K562 (cell line): Measurements from ENCODE around the gene SPATA33. TPM values are rescaled to one million over a fixed set of nuclear protein-coding genes. Genes with fewer than 3 reads are reported as not detected.

ENCODE experiments used
- CHD4 ChIP-seq: fragments of 200-600 bp; sonication (generic); IDR thresholded peaks from 3 replicates; pipeline ENCODE4 v1.6.1; 2012; ENCODE audit warnings: low read depth, mild to moderate bottlenecking, mixed read lengths, low read length, inconsistent platforms; ENCODE audit not compliant: insufficient read depth, insufficient replicate concordance, poor library complexity, severe bottlenecking
- EGR1 ChIP-seq: fragments of 450-650 bp; conservative IDR thresholded peaks from 2 replicates; pipeline ENCODE4 v1.6.1; 2017; ENCODE audit warnings: mild to moderate bottlenecking
- HDAC1 ChIP-seq, 2 experiments: fragments of 450-650 bp; IDR thresholded peaks; 2 replicates each; pipeline ENCODE4 v1.6.1; 2016 to 2017; ENCODE audit warnings: inconsistent platforms in 1 of 2, mild to moderate bottlenecking in 1 of 2, moderate library complexity in 1 of 2
- HNRNPH1 ChIP-seq: fragments of 200-400 bp; formaldehyde crosslinking; optimal IDR thresholded peaks from 2 replicates; pipeline ENCODE3; 2017; ENCODE audit warnings: low read depth, mild to moderate bottlenecking, low read length, moderate library complexity
- MCM5 ChIP-seq: fragments of 450-650 bp; IDR thresholded peaks from 2 replicates; pipeline ENCODE4 v1.6.1; 2016; ENCODE audit warnings: low read depth
- MECOM ChIP-seq: fragments of 250-450 bp; sonication (Bioruptor Pico); IDR thresholded peaks from 2 replicates; pipeline ENCODE4 v1.8.0; 2022; ENCODE audit warnings: inconsistent platforms
- PRMT5 ChIP-seq: sonication (generic); formaldehyde crosslinking; IDR thresholded peaks from 2 replicates; pipeline ENCODE4 v1.5.0; 2020; ENCODE audit warnings: missing genetic modification reagents
- ZC3H11A ChIP-seq: IDR thresholded peaks from 2 replicates; pipeline ENCODE4 v1.6.1; 2012; ENCODE audit warnings: low read depth, low read length, improper control_type of control experiment
- ZNF174 ChIP-seq: fragments of 250-450 bp; sonication (Bioruptor Pico); IDR thresholded peaks from 2 replicates; pipeline ENCODE4 v1.4.0; 2020; ENCODE audit warnings: mild to moderate bottlenecking
- ZNF347 ChIP-seq: fragments of 450-650 bp; formaldehyde crosslinking; IDR thresholded peaks from 2 replicates; pipeline ENCODE4 v1.4.0; 2020; ENCODE audit warnings: low read depth, mild to moderate bottlenecking, moderate library complexity
- polyA plus RNA-seq, 8 experiments: library from polyadenylated mRNA; depleted of rRNA in 4 of 8; stranded (reverse) in 5 of 8; unstranded in 3 of 8; fragments of >200 nt; fragmentation: Nextera tagmentation in 2 of 8; fragmentation: Illumina TruSeq in 1 of 8; extraction: Ambion mirVana in 2 of 8; extraction: Trizol in 1 of 8; gene quantifications; 2 replicates each; pipeline versions ENCODE4 v1.2.1 to v1.2.3, GENCODE V29; 2011 to 2014; ENCODE audit warnings: inconsistent platforms in 1 of 8, missing spikeins in 1 of 8
- total RNA-seq, 7 experiments: library from RNA; depleted of rRNA in 6 of 7; stranded (reverse); fragments of >200 nt in 6 of 7; fragmentation: Illumina TruSeq in 2 of 7; extraction: Trizol in 2 of 7; gene quantifications; 2 replicates each; pipeline versions ENCODE4 v1.2.1 to v1.2.3, GENCODE V29; 2011 to 2021; ENCODE audit warnings: low replicate concordance in 1 of 7
- TF ChIP-seq, protein P1 (sequence below): fragments of 450-650 bp; formaldehyde crosslinking; IDR thresholded peaks from 2 replicates; pipeline ENCODE4 v1.4.0; 2022; ENCODE audit warnings: missing genetic modification characterization
- TF ChIP-seq, protein P2 (sequence below): fragments of 450-650 bp; IDR thresholded peaks from 2 replicates; pipeline ENCODE4 v1.6.1; 2016; ENCODE audit warnings: mild to moderate bottlenecking, moderate library complexity
- TF ChIP-seq, protein P3 (sequence below): IDR thresholded peaks from 2 replicates; pipeline ENCODE4 v1.6.1; 2011; ENCODE audit not compliant: insufficient read length; ENCODE audit errors: extremely low read depth

SPATA33 gene
- total and polyA plus RNA-seq, 9 of the 15 experiments (the other 6 are each of a cell fraction or from before 2014, with no cell fraction given): 4.0 to 20.0 (median 11.8) TPM

DNA sequence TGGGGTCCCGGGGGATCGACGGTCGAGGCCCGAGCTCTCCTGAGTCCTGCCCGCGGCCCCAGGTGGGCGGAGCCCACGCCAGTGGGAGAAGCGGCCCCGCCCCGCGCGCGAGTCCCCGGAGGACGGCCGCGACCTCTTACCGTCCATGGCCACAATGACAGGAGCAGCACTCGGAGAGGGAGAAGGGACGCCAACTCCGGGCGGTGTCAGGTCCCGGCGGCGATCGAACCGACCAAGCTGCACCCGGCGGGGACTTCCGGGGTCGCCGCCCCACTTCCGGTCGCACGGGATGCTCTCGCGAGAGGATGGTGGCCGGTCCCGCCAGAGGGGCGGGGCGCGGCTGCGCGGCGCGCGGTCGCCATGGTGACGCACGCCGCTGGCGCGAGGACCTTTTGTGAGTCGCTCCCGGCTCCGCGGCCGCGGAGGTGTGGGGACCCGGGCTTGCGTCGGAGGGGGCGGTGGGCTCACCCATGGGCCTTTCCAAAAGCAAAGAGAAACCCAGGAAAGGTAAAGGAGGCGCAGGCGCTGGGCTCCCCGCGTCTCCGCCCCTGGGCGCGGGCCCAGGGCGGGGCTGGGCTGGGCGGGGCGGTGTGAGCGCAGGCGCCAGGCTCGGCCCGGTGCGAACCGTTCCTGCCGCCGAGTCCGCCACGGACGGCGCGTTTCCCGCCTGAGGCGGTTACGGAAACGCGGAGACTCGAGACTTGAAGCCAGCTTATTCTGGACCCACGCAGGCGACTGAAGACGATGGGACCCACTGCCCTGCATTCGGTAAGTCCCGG is at the start of gene SPATA33, which contains the start of gene CHMP1A (continued):
- TF ChIP-seq, protein P1, sequence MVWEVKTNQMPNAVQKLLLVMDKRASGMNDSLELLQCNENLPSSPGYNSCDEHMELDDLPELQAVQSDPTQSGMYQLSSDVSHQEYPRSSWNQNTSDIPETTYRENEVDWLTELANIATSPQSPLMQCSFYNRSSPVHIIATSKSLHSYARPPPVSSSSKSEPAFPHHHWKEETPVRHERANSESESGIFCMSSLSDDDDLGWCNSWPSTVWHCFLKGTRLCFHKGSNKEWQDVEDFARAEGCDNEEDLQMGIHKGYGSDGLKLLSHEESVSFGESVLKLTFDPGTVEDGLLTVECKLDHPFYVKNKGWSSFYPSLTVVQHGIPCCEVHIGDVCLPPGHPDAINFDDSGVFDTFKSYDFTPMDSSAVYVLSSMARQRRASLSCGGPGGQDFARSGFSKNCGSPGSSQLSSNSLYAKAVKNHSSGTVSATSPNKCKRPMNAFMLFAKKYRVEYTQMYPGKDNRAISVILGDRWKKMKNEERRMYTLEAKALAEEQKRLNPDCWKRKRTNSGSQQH (CRISPR knock-in tag): 0 out of 2 replicates have a peak, but pooled peaks have one; percentile 40
- no peak for TF ChIP-seq ZNF174
- TF ChIP-seq HNRNPH1: no peak
- no peak for TF ChIP-seq CHD4
- TF ChIP-seq ZNF347: no peak
- TF ChIP-seq, protein P2, sequence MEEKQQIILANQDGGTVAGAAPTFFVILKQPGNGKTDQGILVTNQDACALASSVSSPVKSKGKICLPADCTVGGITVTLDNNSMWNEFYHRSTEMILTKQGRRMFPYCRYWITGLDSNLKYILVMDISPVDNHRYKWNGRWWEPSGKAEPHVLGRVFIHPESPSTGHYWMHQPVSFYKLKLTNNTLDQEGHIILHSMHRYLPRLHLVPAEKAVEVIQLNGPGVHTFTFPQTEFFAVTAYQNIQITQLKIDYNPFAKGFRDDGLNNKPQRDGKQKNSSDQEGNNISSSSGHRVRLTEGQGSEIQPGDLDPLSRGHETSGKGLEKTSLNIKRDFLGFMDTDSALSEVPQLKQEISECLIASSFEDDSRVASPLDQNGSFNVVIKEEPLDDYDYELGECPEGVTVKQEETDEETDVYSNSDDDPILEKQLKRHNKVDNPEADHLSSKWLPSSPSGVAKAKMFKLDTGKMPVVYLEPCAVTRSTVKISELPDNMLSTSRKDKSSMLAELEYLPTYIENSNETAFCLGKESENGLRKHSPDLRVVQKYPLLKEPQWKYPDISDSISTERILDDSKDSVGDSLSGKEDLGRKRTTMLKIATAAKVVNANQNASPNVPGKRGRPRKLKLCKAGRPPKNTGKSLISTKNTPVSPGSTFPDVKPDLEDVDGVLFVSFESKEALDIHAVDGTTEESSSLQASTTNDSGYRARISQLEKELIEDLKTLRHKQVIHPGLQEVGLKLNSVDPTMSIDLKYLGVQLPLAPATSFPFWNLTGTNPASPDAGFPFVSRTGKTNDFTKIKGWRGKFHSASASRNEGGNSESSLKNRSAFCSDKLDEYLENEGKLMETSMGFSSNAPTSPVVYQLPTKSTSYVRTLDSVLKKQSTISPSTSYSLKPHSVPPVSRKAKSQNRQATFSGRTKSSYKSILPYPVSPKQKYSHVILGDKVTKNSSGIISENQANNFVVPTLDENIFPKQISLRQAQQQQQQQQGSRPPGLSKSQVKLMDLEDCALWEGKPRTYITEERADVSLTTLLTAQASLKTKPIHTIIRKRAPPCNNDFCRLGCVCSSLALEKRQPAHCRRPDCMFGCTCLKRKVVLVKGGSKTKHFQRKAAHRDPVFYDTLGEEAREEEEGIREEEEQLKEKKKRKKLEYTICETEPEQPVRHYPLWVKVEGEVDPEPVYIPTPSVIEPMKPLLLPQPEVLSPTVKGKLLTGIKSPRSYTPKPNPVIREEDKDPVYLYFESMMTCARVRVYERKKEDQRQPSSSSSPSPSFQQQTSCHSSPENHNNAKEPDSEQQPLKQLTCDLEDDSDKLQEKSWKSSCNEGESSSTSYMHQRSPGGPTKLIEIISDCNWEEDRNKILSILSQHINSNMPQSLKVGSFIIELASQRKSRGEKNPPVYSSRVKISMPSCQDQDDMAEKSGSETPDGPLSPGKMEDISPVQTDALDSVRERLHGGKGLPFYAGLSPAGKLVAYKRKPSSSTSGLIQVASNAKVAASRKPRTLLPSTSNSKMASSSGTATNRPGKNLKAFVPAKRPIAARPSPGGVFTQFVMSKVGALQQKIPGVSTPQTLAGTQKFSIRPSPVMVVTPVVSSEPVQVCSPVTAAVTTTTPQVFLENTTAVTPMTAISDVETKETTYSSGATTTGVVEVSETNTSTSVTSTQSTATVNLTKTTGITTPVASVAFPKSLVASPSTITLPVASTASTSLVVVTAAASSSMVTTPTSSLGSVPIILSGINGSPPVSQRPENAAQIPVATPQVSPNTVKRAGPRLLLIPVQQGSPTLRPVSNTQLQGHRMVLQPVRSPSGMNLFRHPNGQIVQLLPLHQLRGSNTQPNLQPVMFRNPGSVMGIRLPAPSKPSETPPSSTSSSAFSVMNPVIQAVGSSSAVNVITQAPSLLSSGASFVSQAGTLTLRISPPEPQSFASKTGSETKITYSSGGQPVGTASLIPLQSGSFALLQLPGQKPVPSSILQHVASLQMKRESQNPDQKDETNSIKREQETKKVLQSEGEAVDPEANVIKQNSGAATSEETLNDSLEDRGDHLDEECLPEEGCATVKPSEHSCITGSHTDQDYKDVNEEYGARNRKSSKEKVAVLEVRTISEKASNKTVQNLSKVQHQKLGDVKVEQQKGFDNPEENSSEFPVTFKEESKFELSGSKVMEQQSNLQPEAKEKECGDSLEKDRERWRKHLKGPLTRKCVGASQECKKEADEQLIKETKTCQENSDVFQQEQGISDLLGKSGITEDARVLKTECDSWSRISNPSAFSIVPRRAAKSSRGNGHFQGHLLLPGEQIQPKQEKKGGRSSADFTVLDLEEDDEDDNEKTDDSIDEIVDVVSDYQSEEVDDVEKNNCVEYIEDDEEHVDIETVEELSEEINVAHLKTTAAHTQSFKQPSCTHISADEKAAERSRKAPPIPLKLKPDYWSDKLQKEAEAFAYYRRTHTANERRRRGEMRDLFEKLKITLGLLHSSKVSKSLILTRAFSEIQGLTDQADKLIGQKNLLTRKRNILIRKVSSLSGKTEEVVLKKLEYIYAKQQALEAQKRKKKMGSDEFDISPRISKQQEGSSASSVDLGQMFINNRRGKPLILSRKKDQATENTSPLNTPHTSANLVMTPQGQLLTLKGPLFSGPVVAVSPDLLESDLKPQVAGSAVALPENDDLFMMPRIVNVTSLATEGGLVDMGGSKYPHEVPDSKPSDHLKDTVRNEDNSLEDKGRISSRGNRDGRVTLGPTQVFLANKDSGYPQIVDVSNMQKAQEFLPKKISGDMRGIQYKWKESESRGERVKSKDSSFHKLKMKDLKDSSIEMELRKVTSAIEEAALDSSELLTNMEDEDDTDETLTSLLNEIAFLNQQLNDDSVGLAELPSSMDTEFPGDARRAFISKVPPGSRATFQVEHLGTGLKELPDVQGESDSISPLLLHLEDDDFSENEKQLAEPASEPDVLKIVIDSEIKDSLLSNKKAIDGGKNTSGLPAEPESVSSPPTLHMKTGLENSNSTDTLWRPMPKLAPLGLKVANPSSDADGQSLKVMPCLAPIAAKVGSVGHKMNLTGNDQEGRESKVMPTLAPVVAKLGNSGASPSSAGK: peak; percentile 90; the same call in 1 of the 2 replicates
- no peak for TF ChIP-seq ZC3H11A
- TF ChIP-seq, protein P3, sequence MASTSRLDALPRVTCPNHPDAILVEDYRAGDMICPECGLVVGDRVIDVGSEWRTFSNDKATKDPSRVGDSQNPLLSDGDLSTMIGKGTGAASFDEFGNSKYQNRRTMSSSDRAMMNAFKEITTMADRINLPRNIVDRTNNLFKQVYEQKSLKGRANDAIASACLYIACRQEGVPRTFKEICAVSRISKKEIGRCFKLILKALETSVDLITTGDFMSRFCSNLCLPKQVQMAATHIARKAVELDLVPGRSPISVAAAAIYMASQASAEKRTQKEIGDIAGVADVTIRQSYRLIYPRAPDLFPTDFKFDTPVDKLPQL: no peak
- TF ChIP-seq EGR1: 0 out of 2 replicates have a peak, but pooled peaks have one; percentile 18
- no peak for TF ChIP-seq MCM5
- TF ChIP-seq MECOM: no peak
- TF ChIP-seq PRMT5: no peak
- TF ChIP-seq HDAC1 (IDR thresholded peaks at IDR 0.05): peak in 1 of 2 experiments; percentile 94; a peak in 2 of 4 replicates
